HL-60/S4 treated with retinoic acid at 250 ng/mL for 4 days and 3 days (cell line): ENCODE data around the gene LIMCH1.
"Not testable (repeated sequence)": the region's sequence is repeated elsewhere in the genome, so short reads cannot be mapped to it uniquely, and the experiment has no call there.

Source experiments
- in situ Hi-C: fragments of 300-500 bp; cut with MboI; formaldehyde crosslinking; loops from 2 replicates; pipeline ENCODE4 v1.7.0; 2022; ENCODE audit warnings: low sequenced_read_pairs

LIMCH1 gene

GRCh38 chr4:41715155-41715554, 177.2 kb downstream of the LIMCH1 start:
- in situ Hi-C loops: no loop called here

- in situ Hi-C loops: no loop called here
Observed at GRCh38 chr4:41718907-41719306, 180.9 kb downstream of the LIMCH1 start.

GRCh38 chr4:41719417-41719816, 181.5 kb downstream of the LIMCH1 start:
- in situ Hi-C loops: no loop called here

GRCh38 chr4:41722181-41722580, 184.2 kb downstream of the LIMCH1 start:
- in situ Hi-C loops: no loop called here

- in situ Hi-C loops: no loop called here
Observed at GRCh38 chr4:41723286-41723685, 185.3 kb downstream of the LIMCH1 start.

GRCh38 chr4:41725254-41725653, 187.3 kb downstream of the LIMCH1 start:
- in situ Hi-C loops: no loop called here

GRCh38 chr4:41727861-41728572, 190.1 kb downstream of the LIMCH1 start:
- in situ Hi-C loops: no loop called here

- in situ Hi-C loops: no loop called here
Observed at GRCh38 chr4:41728573-41728913, 190.6 kb downstream of the LIMCH1 start.

GRCh38 chr4:41731569-41732126, 193.7 kb downstream of the LIMCH1 start:
- in situ Hi-C loops: no loop called here

- in situ Hi-C loops: no loop called here
Observed at GRCh38 chr4:41734371-41734770, 196.4 kb downstream of the LIMCH1 start.

- in situ Hi-C loops: not testable (repeated sequence)
Observed at GRCh38 chr4:41737491-41737890, 199.5 kb downstream of the LIMCH1 start.

- in situ Hi-C loops: no loop called here
Observed at GRCh38 chr4:41741354-41741753, 203.4 kb downstream of the LIMCH1 start.

GRCh38 chr4:41744572-41745291, 206.8 kb downstream of the LIMCH1 start:
- in situ Hi-C loops: no loop called here

- in situ Hi-C loops: no loop called here
Observed at GRCh38 chr4:41745292-41746024, 207.5 kb downstream of the LIMCH1 start.

- in situ Hi-C loops: no loop called here
Observed at GRCh38 chr4:41746025-41746439, 208.1 kb downstream of the LIMCH1 start.

GRCh38 chr4:41746440-41747229, 208.7 kb downstream of the LIMCH1 start:
- in situ Hi-C loops: no loop called here

- in situ Hi-C loops: no loop called here
Observed at GRCh38 chr4:41747230-41748055, 209.5 kb downstream of the LIMCH1 start.

- in situ Hi-C loops: no loop called here
Observed at GRCh38 chr4:41748074-41748570, 210.2 kb downstream of the LIMCH1 start.

GRCh38 chr4:41748571-41749475, 210.9 kb downstream of the LIMCH1 start, which contains the start of gene PHOX2B:
TSS of gene PHOX2B (minus strand) at chr4:41748725. CDS start at chr4:41748610, 115 bp downstream.
- in situ Hi-C loops: no loop called here
